ENCODE measurements around the gene CUX1. TPM values are rescaled to one million over a fixed set of nuclear protein-coding genes. Genes with fewer than 3 reads are reported as not detected.

CUX1 gene
- total RNA-seq, 1 experiment from 2014 or later, result 30.3 TPM

GRCh38 chr7:101953248-101953819 lies 135.9 kb downstream of the CUX1 start:
- DNase-seq (ENCODE audit: low read depth), result peak; percentile 30

DNA sequence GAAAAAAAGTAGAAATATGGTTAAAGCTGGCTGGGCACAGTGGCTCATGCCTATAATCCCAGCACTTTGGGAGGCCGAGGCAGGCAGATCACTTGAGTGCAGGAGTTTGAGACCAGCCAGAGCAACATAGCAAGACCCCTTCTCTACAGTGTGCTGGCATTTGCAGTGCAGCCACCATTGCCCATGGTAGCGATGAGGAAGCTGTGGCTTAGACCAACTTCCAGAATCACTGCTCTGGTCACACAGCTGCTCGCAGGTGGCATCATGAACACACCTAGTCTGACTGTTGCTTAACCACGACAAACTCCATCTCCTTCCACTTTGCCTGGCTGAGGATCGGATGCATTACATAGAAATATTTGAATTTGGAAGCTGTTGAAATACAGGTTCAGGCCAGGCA lies 137.1 kb downstream of the CUX1 start:
- DNase-seq (ENCODE audit: low read depth), result no peak

DNA sequence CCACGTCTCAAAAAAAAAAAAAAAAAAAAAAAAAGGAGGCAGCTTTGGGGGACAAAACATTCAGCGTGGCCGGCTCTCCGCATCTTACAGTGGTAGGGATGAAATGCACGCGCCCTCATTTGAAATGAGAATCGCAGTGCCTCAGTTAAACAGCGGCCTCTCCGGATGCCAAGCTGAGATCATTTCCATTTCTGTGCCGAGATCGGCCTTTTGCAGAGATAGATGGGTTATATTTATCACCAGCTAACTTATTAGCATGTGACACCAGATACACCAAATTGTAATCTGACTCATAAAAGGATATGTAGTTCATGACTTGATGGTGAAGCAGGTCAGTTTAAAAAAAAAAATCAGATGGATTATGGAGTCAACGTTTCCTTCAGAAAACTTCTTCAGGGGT lies 138.7 kb downstream of the CUX1 start:
- DNase-seq (ENCODE audit: low read depth), result no peak

GRCh38 chr7:101957744-101958525 lies 140.5 kb downstream of the CUX1 start:
- DNase-seq (ENCODE audit: low read depth), result no peak

- no peak for DNase-seq (ENCODE audit: low read depth)
These were observed 141.9 kb downstream of the CUX1 start for GRCh38 chr7:101959342-101959741.

- no peak for DNase-seq (ENCODE audit: low read depth)
These were observed 142.4 kb downstream of the CUX1 start for GRCh38 chr7:101959829-101960228.

GRCh38 chr7:101960323-101960722 lies 142.9 kb downstream of the CUX1 start:
- no peak for DNase-seq (ENCODE audit: low read depth)

GRCh38 chr7:101960985-101961708 lies 143.7 kb downstream of the CUX1 start:
- no peak for DNase-seq (ENCODE audit: low read depth)

DNA sequence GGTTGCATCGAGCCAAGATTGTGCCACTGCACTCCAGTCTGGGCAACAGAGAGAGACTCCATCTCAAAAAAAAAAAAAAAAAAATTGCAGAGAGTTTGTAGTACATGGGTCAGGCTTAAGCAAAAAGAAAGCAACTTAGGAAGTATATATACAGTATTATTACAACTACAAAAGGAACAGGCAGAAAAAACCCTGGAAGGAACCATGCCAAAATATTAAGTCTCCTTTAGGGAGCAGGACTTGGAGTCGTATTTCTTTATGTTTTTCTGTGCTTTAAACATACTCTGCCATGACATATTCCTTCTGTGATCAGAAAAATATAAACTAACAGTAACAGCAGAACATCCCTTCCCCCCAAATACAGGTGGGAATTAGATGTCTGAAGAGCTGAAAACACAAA lies 144.4 kb downstream of the CUX1 start:
- DNase-seq (ENCODE audit: low read depth), result no peak

- DNase-seq (ENCODE audit: low read depth), result no peak
These were observed 146.3 kb downstream of the CUX1 start for GRCh38 chr7:101963693-101964092.

- DNase-seq (ENCODE audit: low read depth), result no peak
These were observed 147.4 kb downstream of the CUX1 start for GRCh38 chr7:101964680-101965452.

DNA sequence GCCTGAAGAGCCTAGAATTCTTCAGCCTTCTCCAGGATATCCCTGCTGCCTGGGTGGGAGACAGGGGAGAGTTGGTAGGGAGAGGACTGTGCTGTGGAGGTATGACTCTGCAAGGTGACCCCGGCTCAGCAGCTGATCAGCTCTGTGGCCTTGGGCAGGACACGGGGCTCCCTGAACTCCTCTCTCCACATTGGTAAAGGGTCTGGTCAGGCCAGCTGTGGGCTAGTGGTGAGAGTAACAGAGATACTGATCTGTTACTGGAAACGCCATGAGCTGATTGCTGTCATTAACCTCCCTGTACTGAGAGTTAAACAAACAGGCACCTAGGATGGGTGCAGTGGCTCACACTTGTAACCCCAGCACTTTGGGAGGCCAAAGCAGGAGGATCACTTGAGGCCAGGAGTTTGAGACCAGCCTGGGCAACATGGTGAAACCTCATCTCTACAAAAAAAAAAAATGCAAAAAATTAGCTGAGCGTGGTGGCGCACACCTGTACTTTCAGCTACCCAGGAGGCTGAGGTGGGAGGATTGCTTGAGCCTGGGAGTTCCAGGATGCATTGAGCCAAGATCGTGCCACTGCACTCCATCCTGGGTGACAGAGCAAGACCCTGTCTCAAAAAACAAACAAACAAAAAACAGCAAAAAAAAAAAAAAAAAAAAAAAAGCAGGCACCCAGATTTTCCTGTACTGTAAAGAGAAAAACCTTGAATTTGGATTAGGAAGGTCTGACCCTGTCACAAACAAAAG lies 151.5 kb downstream of the CUX1 start:
- no peak for DNase-seq (ENCODE audit: low read depth)

DNA sequence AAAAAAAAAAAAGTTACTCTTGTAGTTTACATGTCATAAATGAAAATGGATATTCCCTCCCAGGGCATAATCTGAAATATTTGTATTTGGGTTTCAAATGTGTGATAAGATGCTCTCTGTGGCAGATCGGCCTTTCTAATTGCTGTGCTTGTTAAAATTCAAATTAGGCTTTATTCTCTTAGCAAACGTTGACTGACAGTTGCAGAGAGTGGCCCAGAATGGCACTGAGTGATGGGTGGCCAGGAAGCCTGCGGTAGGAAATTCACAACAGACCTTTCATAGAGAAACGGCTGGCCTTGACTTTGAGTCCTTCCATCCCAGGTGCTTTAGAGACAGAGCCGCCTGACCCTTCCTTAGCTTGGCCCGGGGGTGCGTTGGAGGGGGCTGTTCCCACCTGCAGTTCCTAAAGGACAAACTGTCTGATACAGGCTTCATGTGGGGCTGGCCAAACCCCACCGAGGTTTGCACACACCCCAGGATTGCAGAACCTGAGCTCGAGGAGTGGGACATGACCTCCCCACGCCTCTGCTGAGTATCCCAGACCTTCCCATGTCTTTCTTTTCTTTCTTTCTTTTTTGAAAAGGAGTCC lies 152.7 kb downstream of the CUX1 start:
- no peak for DNase-seq (ENCODE audit: low read depth)

DNA sequence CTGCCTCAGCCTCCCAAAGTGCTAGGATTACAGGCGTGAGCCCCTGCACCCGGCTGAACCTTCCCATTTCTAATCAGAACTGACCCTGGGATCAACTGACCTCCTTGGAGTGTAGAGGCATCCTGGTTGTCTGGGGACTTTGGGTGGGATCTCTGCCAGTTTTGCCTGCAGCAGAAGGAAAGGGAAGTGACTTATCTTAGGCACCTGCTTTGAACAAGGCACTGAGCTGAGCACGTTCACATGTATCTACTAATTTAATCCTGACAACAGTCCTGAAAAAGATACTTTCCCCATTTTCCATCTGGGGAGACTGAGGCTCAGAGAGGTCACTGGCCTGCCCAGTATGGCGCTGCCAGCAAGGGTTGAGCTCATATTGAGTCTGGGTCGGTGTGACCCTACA lies 153.4 kb downstream of the CUX1 start:
- no peak for DNase-seq (ENCODE audit: low read depth)

DNA sequence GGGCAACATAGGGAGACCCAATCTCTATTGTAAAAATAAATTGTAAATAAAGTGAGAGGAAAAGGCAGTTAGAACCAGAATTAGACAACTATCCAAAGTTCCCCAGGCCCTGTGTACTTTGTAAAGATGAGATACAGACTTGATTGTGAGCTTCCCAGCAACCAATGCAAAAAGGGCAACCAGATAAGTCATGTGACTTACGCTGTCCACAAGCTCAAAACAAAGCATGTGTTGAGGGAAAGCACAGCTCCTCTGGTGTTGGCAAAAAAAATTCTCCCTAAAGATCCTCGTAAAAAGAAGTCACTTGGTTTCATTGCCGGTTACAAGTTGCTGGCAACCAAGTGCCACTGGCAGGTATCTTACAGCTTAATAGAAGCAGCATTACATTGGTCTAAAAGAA lies 154.0 kb downstream of the CUX1 start:
- no peak for DNase-seq (ENCODE audit: low read depth)

DNA sequence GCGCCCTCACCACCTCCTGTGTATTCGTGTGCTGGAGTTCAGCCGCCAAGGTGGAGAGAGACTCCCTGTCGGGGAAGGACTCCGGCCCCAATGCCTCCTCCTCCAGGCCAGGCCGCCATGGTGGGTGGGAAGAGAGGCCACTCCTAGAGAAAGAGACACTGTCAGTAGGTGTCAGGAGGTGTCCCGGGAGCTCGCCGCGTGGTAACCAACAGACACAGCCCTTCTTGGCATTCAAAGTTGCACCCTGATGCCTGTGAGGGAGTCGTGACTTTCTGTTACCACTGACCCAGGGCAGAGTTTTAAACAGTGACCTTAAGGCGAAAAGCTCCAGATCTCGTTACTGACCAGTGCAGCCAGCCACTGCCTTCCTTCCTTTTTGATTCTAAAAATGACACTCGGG lies 155.2 kb downstream of the CUX1 start:
- DNase-seq (ENCODE audit: low read depth), result no peak

DNA sequence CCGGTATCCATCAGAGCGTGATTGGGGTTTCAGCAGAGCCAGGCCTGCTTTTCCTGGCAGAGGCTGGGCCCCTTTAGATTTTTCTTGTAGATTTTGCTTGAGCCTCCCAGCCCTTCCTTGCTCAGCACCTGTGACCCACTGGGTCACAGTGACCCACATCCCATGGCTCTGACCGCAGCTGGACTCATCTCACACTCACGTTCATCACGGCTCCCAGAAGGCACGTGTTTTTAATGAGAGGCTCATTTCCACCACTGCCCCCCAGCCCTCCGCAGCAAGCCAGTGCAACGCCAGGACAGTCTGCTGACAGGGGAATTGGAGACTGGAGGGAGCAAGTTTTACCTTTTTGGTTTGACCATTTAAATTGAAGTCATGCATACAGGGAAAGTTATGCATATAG lies 155.7 kb downstream of the CUX1 start:
- no peak for DNase-seq (ENCODE audit: low read depth)

GRCh38 chr7:101974393-101974792 lies 157.0 kb downstream of the CUX1 start:
- no peak for DNase-seq (ENCODE audit: low read depth)

DNA sequence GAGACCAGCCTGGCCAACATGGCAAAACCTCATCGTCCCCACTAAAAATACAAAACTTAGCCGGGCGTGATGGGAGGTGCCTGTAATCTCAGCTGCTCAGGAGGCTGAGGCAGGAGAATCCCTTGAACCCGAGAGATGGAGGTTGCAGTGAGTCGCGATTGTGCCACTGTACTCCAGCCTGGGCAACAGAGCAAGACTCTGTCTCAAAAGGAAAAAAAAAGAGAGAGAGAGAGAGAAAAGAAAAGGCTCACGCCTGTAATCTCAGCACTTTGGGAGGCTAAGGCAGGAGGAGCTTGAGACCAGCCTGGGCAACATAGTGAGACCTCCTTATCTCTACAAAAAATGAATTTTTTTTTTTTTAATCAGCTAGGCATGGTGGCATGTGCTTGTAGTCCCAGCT lies 157.6 kb downstream of the CUX1 start:
- DNase-seq (ENCODE audit: low read depth), result no peak

DNA sequence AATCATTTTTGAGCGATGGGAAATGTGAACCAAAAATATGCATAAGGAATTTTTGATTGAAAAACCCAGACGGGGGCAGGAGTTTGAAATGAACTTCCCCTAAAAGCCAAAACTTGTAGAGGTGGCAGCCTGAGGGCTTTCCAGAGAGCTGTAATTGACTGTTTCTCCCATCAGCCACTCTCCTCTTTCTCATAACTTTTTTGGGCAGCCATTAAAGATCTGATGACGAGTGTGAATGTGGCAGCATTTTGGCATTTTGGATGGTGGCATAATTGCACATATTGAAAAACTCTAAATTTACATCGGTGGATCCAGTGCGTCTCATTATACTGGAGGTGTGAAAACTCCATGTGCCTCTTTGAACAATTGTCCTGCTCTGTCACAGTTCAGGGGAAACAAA lies 159.0 kb downstream of the CUX1 start:
- no peak for DNase-seq (ENCODE audit: low read depth)

DNA sequence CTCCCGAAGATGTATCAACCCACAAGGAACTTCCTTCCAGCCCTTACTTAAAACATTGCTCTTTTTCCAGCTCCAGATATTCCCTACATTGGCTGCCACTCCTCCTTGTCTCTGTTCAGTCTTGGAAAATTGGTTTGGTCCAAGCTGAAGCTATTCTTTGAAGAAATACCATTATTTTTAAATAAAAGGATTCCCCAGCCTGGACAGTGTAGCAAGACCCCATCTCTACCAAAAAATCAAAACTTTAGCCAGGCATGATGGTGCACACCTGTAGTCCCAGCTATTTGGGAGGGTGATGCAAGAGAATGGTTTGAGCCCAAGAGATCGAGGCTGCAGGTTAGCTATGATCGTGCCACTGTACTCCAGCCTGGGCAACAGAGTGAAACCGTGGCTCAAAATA lies 159.8 kb downstream of the CUX1 start:
- DNase-seq (ENCODE audit: low read depth), result no peak

Data from Daoy (cell line).